ENCODE measurements around the gene DNER.

DNER gene

DNA sequence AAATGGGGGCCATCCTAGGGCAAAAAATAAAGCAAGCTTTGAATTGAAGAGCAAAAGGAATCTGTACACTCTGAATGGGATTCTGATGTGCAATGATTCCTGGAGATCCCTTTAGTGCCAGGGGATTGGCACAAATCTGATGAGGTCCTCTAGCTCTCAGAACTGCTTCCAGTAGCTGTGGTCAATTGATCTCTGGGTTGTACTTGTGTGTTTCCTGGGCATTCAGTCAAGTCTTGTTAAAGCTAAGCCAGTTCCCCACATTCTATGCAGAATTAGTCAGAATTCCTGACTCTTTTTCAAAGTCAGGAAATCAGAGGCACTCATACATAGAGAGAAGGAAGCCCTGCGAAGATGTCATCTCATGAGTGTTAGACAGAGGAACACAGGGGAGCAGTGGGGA, 161.3 kb downstream of the DNER start:
- DNase-seq (ENCODE audit: low read depth), result no peak
- TF ChIP-seq, protein P1, sequence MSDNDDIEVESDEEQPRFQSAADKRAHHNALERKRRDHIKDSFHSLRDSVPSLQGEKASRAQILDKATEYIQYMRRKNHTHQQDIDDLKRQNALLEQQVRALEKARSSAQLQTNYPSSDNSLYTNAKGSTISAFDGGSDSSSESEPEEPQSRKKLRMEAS (IDR thresholded peaks at IDR 0.05; ENCODE audit: low read depth, low read length), result no peak
- TF ChIP-seq MYC (IDR thresholded peaks at IDR 0.05; ENCODE audit: low read depth, low read length), result no peak
- TF ChIP-seq, protein P2, sequence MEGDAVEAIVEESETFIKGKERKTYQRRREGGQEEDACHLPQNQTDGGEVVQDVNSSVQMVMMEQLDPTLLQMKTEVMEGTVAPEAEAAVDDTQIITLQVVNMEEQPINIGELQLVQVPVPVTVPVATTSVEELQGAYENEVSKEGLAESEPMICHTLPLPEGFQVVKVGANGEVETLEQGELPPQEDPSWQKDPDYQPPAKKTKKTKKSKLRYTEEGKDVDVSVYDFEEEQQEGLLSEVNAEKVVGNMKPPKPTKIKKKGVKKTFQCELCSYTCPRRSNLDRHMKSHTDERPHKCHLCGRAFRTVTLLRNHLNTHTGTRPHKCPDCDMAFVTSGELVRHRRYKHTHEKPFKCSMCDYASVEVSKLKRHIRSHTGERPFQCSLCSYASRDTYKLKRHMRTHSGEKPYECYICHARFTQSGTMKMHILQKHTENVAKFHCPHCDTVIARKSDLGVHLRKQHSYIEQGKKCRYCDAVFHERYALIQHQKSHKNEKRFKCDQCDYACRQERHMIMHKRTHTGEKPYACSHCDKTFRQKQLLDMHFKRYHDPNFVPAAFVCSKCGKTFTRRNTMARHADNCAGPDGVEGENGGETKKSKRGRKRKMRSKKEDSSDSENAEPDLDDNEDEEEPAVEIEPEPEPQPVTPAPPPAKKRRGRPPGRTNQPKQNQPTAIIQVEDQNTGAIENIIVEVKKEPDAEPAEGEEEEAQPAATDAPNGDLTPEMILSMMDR (IDR thresholded peaks at IDR 0.05; ENCODE audit: low read depth, low read length), result no peak
- no peak for TF ChIP-seq POLR2A (IDR thresholded peaks at IDR 0.05; ENCODE audit: extremely low read depth, insufficient read length)
- no peak overlapping the region for H3K4me3 ChIP-seq (ENCODE audit: low read depth, low read length)

DNA sequence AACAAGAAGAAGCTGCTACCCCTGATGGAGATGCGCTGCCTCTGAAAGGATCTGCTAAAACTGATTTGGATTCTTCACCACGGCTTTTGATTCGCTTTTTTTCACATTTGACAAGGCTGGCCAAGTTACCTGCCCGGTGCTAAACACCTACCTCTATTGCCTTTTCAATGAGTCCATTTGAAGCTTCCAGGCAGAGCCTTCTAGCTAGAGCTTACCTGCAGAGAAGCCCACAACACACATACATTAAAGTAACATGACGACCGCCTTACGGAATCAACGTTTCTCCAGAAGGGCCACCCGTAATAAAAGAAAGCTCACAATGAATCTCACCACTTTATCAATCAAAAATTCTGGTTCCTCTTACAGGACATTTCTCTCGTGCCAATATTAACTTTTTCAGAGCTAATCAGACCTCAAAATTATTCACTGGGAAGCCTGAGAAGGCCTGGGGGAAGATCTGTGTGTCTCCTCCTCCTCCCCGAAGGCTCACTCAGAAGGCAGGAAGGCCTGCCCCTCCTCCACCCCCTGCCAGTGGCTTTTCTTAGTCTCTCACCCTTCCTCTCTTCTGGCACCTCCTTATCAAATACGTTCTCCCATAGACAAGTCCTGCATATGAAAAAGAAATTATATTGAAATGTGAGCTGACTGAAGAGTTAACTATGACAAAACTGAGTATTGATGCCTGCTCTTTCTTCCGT, 171.0 kb downstream of the DNER start:
- no peak for DNase-seq (ENCODE audit: low read depth)
- no peak overlapping the region for H3K4me3 ChIP-seq (ENCODE audit: low read depth, low read length)
- TF ChIP-seq, protein P1 (IDR thresholded peaks at IDR 0.05; ENCODE audit: low read depth, low read length), result no peak
- TF ChIP-seq POLR2A (IDR thresholded peaks at IDR 0.05; ENCODE audit: extremely low read depth, insufficient read length) (no peak), MYC (IDR thresholded peaks at IDR 0.05; ENCODE audit: low read depth, low read length) (no peak)
- TF ChIP-seq, protein P2 (IDR thresholded peaks at IDR 0.05; ENCODE audit: low read depth, low read length), result no peak

DNA sequence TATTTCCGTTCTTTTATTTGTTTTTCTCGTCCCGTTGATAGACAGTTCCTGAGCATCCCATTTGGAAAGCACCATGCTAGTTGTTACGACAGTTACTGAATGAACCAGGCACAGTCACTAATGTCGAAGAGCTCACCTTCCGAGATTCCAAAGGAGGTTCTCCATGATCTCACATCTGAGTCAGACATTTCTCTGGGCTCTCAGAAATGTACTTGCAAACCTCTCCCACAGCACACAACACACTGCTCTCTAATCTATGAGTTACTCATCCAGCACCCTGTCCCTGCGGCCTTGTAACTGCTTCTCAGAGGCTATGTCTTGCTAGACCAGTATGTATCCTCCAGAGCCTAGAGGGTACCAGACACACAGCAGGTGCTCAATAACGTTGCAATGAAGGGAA, 174.7 kb downstream of the DNER start:
- no peak for DNase-seq (ENCODE audit: low read depth)
- TF ChIP-seq, protein P2 (IDR thresholded peaks at IDR 0.05; ENCODE audit: low read depth, low read length), result no peak
- TF ChIP-seq, protein P1 (IDR thresholded peaks at IDR 0.05; ENCODE audit: low read depth, low read length), result no peak
- TF ChIP-seq POLR2A (IDR thresholded peaks at IDR 0.05; ENCODE audit: extremely low read depth, insufficient read length) (no peak), MYC (IDR thresholded peaks at IDR 0.05; ENCODE audit: low read depth, low read length) (no peak)
- H3K4me3 ChIP-seq (ENCODE audit: low read depth, low read length), result no peak overlapping the region

DNA sequence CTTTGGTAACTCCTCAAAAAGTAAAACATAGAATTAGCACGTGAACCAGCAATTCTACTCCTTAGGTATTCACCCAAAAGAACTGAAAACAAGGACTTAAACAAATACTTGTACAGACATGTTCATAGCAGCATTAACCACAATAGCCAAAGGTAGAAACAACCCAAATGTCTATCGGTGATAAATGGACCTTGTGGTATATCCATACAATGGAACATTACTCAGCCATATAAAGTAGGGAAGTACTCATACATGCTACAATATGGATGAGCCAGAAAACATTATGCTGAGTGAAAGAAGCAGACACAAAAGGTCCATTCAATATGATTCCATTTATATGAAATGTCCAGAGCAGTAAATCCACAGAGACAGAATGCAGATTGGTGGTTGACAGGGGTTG, 182.8 kb downstream of the DNER start:
- TF ChIP-seq MYC (IDR thresholded peaks at IDR 0.05; ENCODE audit: low read depth, low read length) (no peak), POLR2A (IDR thresholded peaks at IDR 0.05; ENCODE audit: extremely low read depth, insufficient read length) (no peak)
- TF ChIP-seq, protein P2 (IDR thresholded peaks at IDR 0.05; ENCODE audit: low read depth, low read length), result no peak
- TF ChIP-seq, protein P1 (IDR thresholded peaks at IDR 0.05; ENCODE audit: low read depth, low read length), result no peak
- no peak overlapping the region for H3K4me3 ChIP-seq (ENCODE audit: low read depth, low read length)
- DNase-seq (ENCODE audit: low read depth), result no peak

DNA sequence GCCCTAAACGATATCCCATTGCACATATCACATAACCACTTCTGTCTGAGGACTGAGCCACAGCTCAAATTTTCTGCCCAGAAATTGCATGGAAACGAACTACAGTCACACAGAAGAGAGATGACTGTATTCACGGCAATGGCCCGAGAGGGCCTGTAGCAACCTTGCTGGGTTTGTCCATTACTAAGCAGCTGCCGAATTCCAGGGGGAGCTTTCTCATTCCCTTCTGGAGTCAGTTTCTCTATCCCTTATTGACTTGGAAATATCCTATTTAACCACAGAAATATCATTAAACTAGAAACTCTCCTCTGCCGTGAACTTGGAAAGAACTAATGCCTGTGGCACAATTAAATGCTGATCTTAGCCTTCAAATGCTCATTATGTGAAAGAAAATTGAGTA, 183.9 kb downstream of the DNER start:
- no peak overlapping the region for H3K4me3 ChIP-seq (ENCODE audit: low read depth, low read length)
- TF ChIP-seq, protein P2 (IDR thresholded peaks at IDR 0.05; ENCODE audit: low read depth, low read length), result no peak
- TF ChIP-seq MYC (IDR thresholded peaks at IDR 0.05; ENCODE audit: low read depth, low read length), result no peak
- TF ChIP-seq, protein P1 (IDR thresholded peaks at IDR 0.05; ENCODE audit: low read depth, low read length), result no peak
- TF ChIP-seq POLR2A (IDR thresholded peaks at IDR 0.05; ENCODE audit: extremely low read depth, insufficient read length), result no peak
- DNase-seq (ENCODE audit: low read depth), result no peak

Data from NB4 (cell line).